ENCODE data around the gene PPM1A. TPM values are rescaled to one million over a fixed set of nuclear protein-coding genes. Genes with fewer than 3 reads are reported as not detected.
A peak's percentile ranks its signal among the peaks of the same experiment; 100 is the strongest.
"Not testable (repeated sequence)": the region's sequence is repeated elsewhere in the genome, so short reads cannot be mapped to it uniquely, and the experiment has no call there.

The PPM1A gene
- total RNA-seq, 1 experiment from 2014 or later, result 41.7 TPM

DNA sequence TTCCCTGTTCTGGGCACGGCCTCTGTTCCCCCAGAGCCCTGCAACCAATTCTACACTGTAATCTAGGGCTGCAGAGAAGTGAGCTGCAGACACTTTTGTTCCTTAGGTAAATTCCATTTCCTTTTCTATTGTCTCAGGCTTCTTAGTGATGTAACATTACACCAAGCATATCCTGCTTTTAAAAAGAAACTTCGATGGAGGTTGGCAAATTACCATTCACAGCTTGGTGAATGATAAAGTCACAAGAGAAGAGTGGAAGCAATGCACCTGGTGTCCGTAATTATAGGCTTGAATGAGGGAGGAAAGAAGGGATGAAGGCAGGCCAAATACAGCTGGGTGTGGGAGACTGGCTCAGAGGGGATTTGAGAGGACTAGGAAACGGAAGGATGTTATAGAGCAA is 68.6 kb downstream of the PPM1A start:
- H3K4me3 Mint-ChIP-seq, result peak overlapping the region in 1 of 2 experiments; percentile 27; a peak in 3 of 5 replicates
- peak overlapping the region; percentile 68 to 95 (median 86) for H3K27ac Mint-ChIP-seq
- no CpG with 5 or more reads among the region's 4 CpGs for WGBS (ENCODE audit: extremely low coverage, insufficient read length, low lambda C conversion rate)

DNA sequence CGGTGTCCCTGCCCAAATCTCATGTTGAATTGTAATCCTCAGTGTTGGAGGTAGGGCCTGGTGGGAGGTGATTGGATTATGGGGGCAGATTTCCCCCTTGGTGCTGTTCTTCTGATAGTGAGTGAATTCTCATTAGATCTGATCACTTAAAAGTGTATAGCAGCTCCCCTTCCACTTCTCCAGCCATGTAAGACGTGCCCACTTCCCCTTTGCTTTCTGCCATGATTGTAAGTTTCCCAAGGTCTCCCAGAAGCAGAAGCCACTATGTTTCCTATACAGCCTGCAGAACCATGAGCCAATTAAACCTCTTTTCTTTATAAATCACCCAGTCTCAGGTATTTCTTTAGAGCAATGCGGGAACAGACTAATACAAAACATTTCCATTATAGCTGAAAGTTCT is 71.8 kb downstream of the PPM1A start:
- not testable (repeated sequence) for H3K23me2 ChIP-seq (ENCODE audit: insufficient read length, low read depth, low read length, poor library complexity, severe bottlenecking); H3K27ac ChIP-seq (ENCODE audit: insufficient read length, low read depth, low read length); H3K36me3 Mint-ChIP-seq (ENCODE audit: insufficient read depth in 1 of 3, low read depth in 3 of 3); H3K27me3 ChIP-seq (ENCODE audit: insufficient read depth, low read length); H3K14ac ChIP-seq (ENCODE audit: insufficient read depth, low read length); H3K27me3 Mint-ChIP-seq (ENCODE audit: low read depth); H2AK5ac ChIP-seq (ENCODE audit: insufficient read length, low read length); H2AFZ ChIP-seq (ENCODE audit: low read length); H2BK5ac ChIP-seq (ENCODE audit: insufficient read length, low read length); H3K9me3 ChIP-seq (ENCODE audit: control insufficient read depth, low read depth, low read length); H3K4me2 ChIP-seq (ENCODE audit: insufficient read depth, insufficient read length, low read length); H2BK120ac ChIP-seq (ENCODE audit: low read depth, low read length, poor library complexity, severe bottlenecking); H4K91ac ChIP-seq (ENCODE audit: insufficient read length, low read depth, low read length); H4K8ac ChIP-seq (replicated peaks; ENCODE audit: insufficient read length, low read depth, low read length); H3T11ph ChIP-seq (ENCODE audit: low read length); H3K27ac Mint-ChIP-seq; H2BK15ac ChIP-seq (ENCODE audit: low read depth, low read length); H4K20me1 ChIP-seq (ENCODE audit: control insufficient read depth, insufficient read depth, insufficient read length); H2BK20ac ChIP-seq (ENCODE audit: low read depth, low read length, poor library complexity, severe bottlenecking); H3K23ac ChIP-seq (ENCODE audit: insufficient read length, low read depth, low read length); H4K5ac ChIP-seq (ENCODE audit: insufficient read length, low read depth, low read length); H3K9ac ChIP-seq (ENCODE audit: extremely low read depth, insufficient read length, low read length); H3K56ac ChIP-seq (ENCODE audit: insufficient read length, low read depth, low read length); H3K79me1 ChIP-seq (ENCODE audit: insufficient read depth, low read depth, low read length, poor library complexity, severe bottlenecking); H3K4ac ChIP-seq (ENCODE audit: low read depth, low read length); H3K18ac ChIP-seq (ENCODE audit: insufficient read length, low read depth, low read length); H3K79me2 ChIP-seq (ENCODE audit: insufficient read depth, low read length); H2BK12ac ChIP-seq (ENCODE audit: insufficient read length, low read depth, low read length); DNase-seq
- Mint-ChIP-seq H3K4me3 (peak overlapping the region in 1 of 2 experiments; percentile 64; a peak in 1 of 5 replicates), H3K9me3 (peaks cover 11 to 14% of the 10 kb centered on the region in 2 experiments), H3K4me1 (peaks cover 32 to 33% of the 10 kb centered on the region in 2 experiments)
- H3K4me1 ChIP-seq (ENCODE audit: insufficient read depth, low read length), result peaks cover 20% of the 10 kb centered on the region
- no CpG with 5 or more reads among the region's 3 CpGs for WGBS (ENCODE audit: extremely low coverage, insufficient read length, low lambda C conversion rate)

More for the DNA sequence above, 68.6 kb downstream of the PPM1A start:
- Mint-ChIP-seq H3K4me1 (peaks cover 44 to 52% of the 10 kb centered on the region in 2 experiments), H3K27me3 (ENCODE audit: low read depth) (no peaks in the 10 kb centered on the region), H3K9me3 (peaks cover 11 to 14% of the 10 kb centered on the region in 2 experiments), H3K36me3 (ENCODE audit: insufficient read depth in 1 of 3, low read depth in 3 of 3) (peaks cover 0 to 10% (median 9%) of the 10 kb centered on the region in 3 experiments; a peak in 5 of 7 replicates)
- Histone ChIP-seq H3K4me1 (ENCODE audit: insufficient read depth, low read length) (peaks cover 24% of the 10 kb centered on the region), H3K4me2 (ENCODE audit: insufficient read depth, insufficient read length, low read length) (no peak overlapping the region), H3K14ac (ENCODE audit: insufficient read depth, low read length) (no peak overlapping the region), H3K9me3 (ENCODE audit: control insufficient read depth, low read depth, low read length) (peaks cover 6% of the 10 kb centered on the region), H3K27ac (ENCODE audit: insufficient read length, low read depth, low read length) (peak overlapping the region; percentile 50), H4K91ac (ENCODE audit: insufficient read length, low read depth, low read length) (no peak overlapping the region), H2BK20ac (ENCODE audit: low read depth, low read length, poor library complexity, severe bottlenecking) (no peak overlapping the region), H4K20me1 (ENCODE audit: control insufficient read depth, insufficient read depth, insufficient read length) (no peaks in the 10 kb centered on the region), H3K23me2 (ENCODE audit: insufficient read length, low read depth, low read length, poor library complexity, severe bottlenecking) (no peaks in the 10 kb centered on the region), H3K18ac (ENCODE audit: insufficient read length, low read depth, low read length) (no peak overlapping the region), H3K56ac (ENCODE audit: insufficient read length, low read depth, low read length) (no peak overlapping the region), H4K5ac (ENCODE audit: insufficient read length, low read depth, low read length) (no peak overlapping the region), H3T11ph (ENCODE audit: low read length) (no peak overlapping the region), H4K8ac (replicated peaks; ENCODE audit: insufficient read length, low read depth, low read length) (no peak overlapping the region), H2BK12ac (ENCODE audit: insufficient read length, low read depth, low read length) (no peak overlapping the region), H3K23ac (ENCODE audit: insufficient read length, low read depth, low read length) (no peak overlapping the region), H2BK15ac (ENCODE audit: low read depth, low read length) (no peak overlapping the region), H3K79me2 (ENCODE audit: insufficient read depth, low read length) (no peaks in the 10 kb centered on the region), H3K27me3 (ENCODE audit: insufficient read depth, low read length) (no peaks in the 10 kb centered on the region), H3K4ac (ENCODE audit: low read depth, low read length) (no peak overlapping the region), H2BK120ac (ENCODE audit: low read depth, low read length, poor library complexity, severe bottlenecking) (no peak overlapping the region), H2BK5ac (ENCODE audit: insufficient read length, low read length) (no peak overlapping the region), H2AK5ac (ENCODE audit: insufficient read length, low read length) (no peak overlapping the region), H3K79me1 (ENCODE audit: insufficient read depth, low read depth, low read length, poor library complexity, severe bottlenecking) (no peaks in the 10 kb centered on the region), H2AFZ (ENCODE audit: low read length) (no peak overlapping the region), H3K9ac (ENCODE audit: extremely low read depth, insufficient read length, low read length) (no peak overlapping the region)
- TF ChIP-seq, protein P1, sequence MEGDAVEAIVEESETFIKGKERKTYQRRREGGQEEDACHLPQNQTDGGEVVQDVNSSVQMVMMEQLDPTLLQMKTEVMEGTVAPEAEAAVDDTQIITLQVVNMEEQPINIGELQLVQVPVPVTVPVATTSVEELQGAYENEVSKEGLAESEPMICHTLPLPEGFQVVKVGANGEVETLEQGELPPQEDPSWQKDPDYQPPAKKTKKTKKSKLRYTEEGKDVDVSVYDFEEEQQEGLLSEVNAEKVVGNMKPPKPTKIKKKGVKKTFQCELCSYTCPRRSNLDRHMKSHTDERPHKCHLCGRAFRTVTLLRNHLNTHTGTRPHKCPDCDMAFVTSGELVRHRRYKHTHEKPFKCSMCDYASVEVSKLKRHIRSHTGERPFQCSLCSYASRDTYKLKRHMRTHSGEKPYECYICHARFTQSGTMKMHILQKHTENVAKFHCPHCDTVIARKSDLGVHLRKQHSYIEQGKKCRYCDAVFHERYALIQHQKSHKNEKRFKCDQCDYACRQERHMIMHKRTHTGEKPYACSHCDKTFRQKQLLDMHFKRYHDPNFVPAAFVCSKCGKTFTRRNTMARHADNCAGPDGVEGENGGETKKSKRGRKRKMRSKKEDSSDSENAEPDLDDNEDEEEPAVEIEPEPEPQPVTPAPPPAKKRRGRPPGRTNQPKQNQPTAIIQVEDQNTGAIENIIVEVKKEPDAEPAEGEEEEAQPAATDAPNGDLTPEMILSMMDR (conservative IDR thresholded peaks at IDR 0.05), result no peak
- peak; percentile 56 for DNase-seq

All from H9 (cell line).